HPDE6-E6E7 (cell line): ENCODE results near the gene SLC2A5.

Source experiments
- DNase-seq: peaks from one replicate; pipeline ENCODE4 v3.0.0; 2011; ENCODE audit warnings: missing footprints; ENCODE audit errors: extremely low spot score

The SLC2A5 gene

DNA sequence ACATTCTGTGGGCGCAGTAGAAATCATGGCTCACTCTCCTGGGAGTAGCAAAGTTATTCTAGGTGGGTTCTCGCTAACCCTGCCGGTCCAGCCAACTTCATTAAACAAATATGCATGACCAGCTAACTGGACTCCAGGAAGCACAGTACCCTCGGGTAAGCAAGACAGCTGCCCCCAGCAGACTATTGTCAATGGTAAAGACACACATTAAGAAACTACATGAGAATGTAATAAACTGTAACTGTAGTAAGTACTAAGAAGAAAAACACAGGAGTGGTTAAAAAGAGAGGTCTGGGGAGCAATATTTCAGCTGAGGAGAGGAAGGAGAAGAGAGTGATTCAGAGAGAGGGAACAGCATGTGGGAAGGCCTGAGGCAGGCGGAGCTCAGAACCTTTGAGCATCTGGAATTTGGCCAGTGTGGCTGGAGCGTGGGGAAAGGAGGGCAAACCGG lies 7.4 kb downstream of the SLC2A5 start:
- DNase-seq, result no peak

GRCh38 chr1:9061252-9061960 lies 8.0 kb downstream of the SLC2A5 start:
- DNase-seq, result no peak

GRCh38 chr1:9059891-9060744 lies 9.3 kb downstream of the SLC2A5 start:
- no peak for DNase-seq

- DNase-seq, result no peak
Measured at GRCh38 chr1:9058465-9058864, 11.0 kb downstream of the SLC2A5 start.

DNA sequence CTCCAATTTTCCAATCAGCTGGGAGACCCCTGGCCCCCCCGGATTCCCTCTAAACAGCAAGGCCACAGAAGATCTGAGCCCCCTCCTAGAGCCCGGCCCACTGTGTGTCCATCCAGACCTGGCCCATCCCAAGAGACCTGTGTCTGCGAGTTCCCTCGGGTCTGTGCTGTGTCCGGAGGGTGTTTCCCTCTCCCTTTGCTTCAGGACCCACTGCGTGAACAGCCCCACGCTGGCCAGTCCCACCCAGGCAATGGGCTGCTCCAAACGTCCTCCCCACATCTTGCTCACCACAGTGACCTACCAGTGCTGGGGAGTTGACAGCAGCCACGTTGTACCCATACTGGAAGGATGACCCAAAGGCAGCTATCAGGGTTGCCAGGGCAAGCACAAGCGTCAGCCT lies 11.6 kb downstream of the SLC2A5 start:
- DNase-seq, result no peak

- no peak for DNase-seq
Measured at GRCh38 chr1:9052272-9053049, 17.0 kb downstream of the SLC2A5 start.

DNA sequence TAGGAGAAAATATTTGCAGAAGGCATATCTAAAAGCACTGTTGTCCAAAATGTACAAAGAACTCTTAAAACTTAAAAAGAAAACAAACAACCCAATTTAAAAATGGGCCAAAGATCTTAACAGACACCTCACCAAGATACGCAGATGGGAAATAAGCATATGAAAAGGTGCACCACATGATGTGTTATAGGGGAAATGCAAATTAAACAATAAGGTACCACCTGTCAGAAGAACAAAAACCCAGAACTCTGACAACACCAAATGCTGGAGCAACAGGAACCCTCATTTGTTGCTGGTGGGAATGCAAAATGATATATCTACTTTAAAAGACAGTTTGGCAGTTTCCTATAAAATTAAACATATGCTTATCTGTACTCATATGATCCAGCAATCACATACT lies 18.1 kb downstream of the SLC2A5 start:
- no peak for DNase-seq

DNA sequence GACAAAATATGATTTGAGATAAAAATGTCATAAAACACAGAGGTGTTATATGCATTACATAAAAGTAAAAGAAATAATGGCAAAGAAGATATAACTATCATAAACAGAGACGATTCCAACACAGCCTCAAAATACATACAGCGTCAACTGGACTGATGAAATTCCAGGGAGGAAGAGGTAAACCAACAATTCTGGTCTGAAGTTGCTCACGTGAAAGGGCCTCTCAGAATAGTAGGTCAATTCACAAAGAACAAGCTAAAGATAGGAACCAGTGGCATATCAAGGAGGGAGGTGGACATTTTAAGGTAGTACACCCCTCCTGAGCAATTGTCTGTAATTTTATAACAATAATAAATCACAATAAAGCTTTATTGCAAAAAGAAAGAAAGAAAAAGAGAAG lies 18.6 kb downstream of the SLC2A5 start:
- DNase-seq, result no peak

GRCh38 chr1:9048551-9048950 lies 20.9 kb downstream of the SLC2A5 start:
- DNase-seq, result no peak

GRCh38 chr1:9047019-9047418 lies 22.4 kb downstream of the SLC2A5 start:
- DNase-seq, result no peak

DNA sequence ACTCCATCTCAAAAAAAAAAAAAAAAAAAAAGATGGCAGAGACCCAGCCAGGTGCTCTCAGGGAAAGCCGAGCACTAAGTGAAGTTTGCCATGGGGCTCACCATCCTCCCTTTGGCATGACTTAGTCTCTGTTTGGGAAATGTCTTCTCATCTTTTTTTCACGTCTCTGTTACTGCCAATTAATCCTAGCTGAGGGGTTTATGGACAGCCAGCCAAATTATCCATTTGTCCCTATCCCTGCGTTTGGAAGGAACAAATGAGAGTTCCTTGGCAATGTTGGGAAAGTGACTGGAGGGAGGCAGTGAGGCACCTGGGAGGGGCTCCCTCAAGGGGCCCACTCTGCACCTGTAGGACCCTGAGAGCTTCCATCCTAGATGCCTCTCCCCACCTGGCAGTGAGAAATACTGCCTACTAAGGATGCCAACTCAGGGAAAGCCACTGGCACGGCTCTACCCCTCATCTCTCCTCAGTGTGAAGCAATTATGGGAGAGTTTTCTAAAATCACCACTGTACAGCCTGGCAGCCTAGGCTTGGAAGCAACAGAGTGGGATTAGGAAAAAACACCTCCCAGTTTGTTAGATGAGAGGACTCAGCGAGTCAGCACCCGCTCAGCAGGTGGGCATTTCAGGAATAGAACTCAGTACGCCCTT lies 23.4 kb downstream of the SLC2A5 start:
- no peak for DNase-seq

DNA sequence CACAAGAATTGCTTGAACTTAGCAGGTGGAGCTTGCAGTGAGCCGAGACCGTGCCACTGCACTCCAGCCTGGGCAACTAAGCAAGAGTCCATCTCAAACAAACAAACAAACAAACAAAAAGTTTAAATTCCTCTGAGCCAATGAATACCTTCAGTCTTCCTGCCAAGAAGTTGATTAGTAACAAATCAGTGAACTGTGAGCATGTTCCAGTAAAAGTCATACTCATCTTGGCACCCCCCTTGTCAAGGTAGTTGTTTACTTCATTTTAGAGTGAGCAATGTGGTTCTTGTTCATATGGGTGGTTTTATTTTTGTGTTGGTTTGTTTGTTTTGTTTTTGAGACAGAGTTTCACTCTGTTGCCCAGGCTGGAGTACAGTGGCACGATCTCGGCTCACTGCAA lies 25.2 kb downstream of the SLC2A5 start:
- no peak for DNase-seq

DNA sequence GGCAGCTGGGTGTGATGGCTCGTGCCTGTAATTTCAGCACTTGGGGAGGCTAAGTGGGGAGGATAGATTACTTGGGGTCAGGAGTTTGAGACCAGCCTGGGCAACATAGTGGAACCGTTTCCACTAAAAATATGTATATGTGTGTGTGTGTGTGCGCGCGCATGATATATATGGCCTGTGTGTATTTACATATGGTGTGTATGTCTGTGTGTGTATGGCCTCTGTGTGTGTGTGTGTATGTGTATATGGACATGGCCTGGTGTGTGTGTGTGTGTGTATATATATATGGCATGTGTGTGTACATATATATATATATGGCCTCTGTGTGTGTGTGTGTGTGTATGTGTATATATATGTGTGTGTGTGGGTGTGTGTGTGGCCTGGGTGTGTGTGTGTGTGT lies 27.2 kb downstream of the SLC2A5 start:
- no peak for DNase-seq

- DNase-seq, result no peak
Measured at GRCh38 chr1:9041116-9041779, 28.2 kb downstream of the SLC2A5 start.

DNA sequence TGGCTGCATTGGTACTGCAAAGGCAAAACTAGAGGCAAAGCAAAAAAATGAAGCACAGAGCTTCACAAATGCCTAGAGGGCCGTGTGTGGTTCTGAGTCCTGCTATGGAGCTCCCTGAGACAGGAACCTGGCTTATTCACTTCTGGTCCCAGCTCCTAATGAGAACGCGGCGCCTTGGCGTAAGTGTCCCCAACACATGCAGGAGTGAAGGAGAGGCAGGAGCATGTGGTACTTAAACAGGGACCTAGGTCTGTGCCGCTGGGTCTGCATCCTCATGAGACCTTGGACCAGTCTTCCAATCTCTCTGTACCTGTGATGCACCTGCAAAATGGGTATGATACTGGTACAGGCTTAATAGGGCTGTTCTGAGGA lies 28.8 kb downstream of the SLC2A5 start:
- DNase-seq, result no peak

DNA sequence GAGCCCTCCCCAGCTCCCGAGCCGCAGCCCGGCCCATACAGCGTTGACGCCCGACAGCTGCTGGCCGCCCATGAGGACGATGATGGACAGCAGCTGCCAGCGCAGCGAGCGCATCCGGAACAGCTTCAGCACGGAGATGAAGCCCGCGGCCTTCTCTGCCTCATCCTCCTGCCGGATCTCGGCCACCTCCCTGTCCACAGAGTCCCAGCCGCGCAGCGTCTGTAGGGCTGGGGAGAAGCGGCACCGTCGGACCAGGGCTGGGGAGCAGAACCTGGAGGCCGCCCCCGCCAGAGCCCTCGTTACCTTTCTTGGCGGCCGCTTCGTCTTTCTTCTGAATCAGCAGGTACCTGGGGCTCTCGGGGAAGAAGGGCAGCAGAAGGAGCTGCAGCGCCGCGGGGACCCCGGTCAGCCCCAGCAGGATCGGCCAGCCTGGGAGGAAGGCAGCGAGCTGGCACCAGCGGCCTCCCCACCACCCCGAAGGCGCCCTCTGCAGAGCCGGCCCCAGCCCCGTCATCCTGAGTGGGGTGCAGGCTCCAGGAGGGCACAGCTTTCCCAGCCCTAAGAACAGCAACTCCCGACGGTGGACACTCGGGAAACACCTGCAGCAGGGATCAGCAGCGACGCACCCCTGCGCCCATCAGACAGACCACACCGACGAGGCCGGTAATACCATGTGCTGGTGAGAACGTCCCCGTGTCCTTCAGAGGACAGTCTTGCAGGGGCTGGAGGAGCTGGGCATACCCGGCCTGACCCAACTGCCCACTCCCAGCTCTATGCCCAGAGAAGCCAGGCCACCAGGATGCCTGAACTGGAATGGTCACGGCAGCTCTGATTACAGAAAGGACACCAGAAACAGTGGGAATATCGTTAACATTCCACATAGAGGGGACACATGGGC lies 29.4 kb downstream of the SLC2A5 start:
- no peak for DNase-seq

- DNase-seq, result no peak
Measured at GRCh38 chr1:9038881-9039760, 30.3 kb downstream of the SLC2A5 start.

GRCh38 chr1:9038338-9038650 lies 31.1 kb downstream of the SLC2A5 start:
- no peak for DNase-seq
